HG02759 (cell line): Measurements from ENCODE around the gene TBCD.

ENCODE experiments used
- ATAC-seq: cut with Tn5 transposase; IDR thresholded peaks from one replicate; pipeline ENCODE4 v1.9.1; 2021; ENCODE audit warnings: mild to moderate bottlenecking, moderate library complexity; ENCODE audit not compliant: unreplicated experiment

The TBCD gene

DNA sequence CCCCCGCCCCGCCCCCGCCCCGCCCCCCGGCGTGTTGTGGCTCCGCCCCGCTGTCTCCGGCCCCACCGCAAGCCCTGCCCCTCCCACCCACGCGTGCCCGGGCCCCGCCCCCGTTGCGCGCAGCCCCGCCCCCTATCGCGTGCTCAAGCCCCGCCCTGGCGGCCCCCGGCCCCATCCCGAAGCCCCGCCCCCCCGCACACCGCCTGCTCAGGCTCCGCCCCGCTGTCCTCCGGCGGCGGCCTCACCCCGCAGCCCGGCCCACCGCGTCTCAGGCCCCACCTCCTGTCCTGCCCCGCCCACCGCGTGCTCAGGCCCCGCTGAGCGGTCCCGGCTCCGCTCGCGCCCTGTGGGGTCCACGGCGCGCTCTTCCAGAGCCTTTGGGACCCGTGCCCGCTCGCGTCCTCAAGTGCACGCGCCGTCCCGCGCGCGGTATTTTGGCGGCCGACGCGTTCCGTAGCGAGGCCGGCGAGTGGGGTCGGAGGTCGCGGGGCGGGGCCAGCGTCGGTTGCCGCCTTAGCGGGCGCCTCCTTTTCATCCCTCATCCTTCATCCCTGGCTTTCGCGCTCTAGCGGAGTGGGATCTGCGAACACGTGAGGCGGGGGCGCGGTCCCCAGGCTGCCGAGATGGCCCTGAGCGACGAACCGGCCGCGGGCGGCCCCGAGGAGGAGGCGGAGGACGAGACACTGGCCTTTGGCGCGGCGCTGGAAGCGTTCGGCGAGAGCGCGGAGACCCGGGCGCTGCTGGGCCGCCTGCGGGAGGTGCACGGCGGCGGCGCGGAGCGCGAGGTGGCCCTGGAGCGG, at the start of gene TBCD:
TSS of gene TBCD (plus strand) at position 495 of the 800 bp plus-strand sequence. CDS start at position 624, 129 bp downstream.
- peak; percentile 77 for ATAC-seq

DNA sequence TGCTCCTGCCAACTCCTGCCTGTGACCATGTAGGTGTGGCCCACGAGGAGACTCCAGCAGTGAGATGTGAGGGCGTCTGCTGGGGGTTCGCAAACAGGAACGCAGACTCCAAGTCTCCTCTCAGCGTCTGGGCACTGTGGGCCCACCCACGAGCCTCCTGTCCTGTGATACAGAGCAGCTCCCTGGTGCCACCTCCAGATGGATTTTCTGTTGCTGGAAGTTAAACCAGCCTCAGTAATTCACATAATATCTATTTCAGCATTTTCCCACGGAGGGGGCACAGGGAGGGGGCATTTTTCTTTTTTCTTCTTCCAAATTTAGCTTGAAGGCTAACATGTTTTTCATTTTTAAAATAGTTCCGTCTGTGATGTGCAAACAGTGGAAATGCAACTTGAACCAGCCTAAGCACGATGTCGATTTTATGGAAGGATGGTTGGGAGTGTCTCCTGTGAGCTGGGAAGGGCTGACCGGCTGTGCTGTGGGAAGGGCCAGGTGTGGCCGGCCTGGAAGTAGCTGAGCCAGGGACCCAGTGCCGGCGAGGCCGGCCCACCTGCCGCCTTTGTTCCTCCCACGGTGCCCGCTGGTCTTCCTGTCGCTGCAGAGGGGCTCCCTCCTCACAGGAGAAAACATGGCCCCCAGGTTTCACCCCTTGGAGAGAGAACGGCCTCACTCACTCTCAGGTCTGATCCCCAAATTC, 49.5 kb upstream of the TBCD start:
- no peak for ATAC-seq

DNA sequence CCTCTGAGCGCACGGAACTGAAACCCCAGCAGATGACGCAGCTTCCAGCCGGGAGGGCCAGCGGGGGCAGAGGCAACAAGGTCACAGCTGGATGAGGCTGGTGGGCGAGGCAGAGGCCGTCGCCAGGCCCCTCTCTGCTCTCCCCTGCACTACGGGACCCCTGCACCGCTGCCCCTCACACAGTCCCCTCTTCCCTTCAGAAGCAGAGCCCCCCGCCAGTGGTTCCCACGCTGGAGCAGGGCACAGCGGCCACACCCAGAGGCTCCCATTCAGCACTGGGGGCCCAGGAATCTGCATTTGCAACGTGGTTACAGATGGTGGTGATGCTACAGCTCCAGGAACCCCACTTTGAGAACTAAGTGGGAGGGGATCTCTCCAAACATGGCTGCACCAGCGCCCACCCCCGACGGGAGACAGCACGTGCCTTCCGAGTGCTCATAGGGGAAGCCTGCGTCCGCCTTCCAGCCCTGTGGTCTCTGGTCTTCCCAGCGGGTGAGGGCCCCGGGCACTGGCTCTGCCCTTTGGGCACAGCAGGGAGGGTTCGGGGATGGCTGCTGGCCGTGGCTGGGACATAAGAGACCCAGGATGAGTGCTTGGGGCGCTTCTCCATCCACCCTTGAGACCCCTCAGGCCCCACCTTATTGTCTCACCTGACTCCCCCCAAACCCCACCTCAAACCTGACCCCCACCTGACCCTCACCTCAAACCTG, 48.7 kb upstream of the TBCD start:
- ATAC-seq, result no peak

- ATAC-seq, result no peak
Observed at GRCh38 chr17:82703935-82704865, 47.7 kb upstream of the TBCD start.

GRCh38 chr17:82704886-82705285, 47.0 kb upstream of the TBCD start:
- ATAC-seq, result no peak

GRCh38 chr17:82705756-82706155, 46.1 kb upstream of the TBCD start:
- ATAC-seq, result no peak

DNA sequence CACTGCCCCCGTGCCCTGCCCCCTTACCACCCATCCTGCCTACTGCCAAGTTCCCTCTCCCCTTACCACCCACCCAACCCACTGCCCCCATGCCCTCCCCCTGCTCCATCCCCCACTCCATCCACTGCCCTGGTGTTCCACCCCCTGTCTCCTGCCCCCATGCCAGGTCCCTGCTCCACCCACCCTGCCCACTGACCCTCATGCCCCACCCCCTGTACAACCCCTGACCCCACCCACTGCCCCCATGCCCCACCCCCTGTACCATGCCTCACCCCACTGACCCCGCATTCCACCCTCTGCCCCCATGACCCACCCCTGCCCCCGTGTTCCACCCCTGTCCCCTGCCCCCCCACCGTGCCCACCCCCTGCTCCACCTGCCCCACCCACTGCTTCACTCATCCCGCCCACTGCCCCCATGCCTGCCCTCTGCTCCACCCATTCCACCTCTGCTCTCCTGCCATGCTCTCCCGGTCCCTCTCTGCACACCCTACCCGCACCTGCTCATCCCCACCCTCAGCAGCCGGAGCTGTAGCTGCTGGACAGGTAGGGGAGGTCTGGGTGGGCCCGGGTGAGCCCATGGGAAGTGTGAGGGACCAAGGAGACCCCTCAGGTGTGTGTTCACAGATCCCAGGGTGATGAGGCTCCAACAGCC, 42.7 kb upstream of the TBCD start:
- ATAC-seq, result no peak

- ATAC-seq, result no peak
Observed at GRCh38 chr17:82709676-82710498, 42.0 kb upstream of the TBCD start.

DNA sequence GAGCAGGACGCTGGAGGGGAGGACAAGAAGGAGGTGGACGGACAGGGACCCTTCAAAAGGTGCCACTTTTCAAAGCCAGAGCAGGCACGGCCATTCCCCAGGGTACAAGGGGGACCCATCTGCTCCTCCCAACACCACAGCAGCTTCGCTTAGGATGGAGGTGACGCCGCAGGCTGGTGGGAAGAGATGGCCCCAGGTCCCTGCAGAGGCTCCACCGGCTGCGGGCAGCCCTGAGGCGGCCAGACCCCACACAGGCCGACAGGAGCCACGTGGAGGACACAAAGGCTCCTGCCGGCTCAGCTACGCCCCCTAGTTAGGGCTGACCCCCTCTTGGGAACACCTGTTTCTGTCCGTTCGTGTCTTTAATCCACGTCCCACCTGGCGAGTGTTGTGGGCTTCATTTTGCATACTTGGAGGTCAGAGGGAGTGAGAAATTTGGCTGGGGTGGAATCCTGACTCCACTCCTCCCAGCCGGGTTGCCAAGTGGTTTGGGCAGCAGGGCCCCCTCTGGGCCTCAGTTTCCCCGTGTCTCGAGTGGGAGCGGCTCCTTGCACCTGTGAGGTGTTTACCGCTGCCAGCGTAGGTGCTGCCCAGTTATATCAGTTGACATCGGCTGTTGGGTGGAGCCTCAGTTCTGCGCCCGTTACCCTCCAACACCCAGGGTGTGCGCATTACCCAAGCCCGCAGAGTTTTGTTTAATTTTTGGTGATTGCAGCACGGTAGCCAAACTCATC, 41.2 kb upstream of the TBCD start:
- ATAC-seq, result no peak

DNA sequence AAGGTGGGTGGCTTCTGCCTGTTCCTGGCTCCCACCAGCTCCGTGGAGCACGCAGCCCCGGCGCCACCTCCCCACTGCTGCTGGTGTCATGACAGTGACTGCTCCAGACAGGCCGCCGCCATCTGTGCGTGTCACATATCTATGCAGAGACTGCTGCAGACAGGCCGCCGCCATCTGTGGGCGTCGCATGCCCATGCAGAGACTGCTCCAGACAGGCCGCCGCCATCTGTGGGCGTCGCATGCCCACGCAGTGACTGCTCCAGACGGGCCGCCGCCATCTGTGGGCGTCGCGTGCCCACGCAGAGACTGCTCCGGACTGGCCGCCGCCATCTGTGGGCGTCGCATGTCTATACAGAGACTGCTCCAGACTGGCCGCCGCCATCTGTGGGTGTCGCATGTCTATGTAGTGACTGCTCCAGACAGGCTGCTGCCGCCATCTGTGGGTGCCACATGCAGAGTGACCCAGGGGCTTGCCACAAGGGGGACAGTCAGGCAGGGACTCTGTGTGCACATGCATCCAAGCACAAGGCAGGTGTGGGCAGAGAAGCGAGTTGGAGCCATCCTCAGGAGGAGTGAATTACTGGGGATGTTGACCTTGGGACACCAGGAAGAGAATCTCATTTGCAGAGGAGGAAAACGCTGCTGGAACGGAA, 38.7 kb upstream of the TBCD start:
- ATAC-seq, result no peak

DNA sequence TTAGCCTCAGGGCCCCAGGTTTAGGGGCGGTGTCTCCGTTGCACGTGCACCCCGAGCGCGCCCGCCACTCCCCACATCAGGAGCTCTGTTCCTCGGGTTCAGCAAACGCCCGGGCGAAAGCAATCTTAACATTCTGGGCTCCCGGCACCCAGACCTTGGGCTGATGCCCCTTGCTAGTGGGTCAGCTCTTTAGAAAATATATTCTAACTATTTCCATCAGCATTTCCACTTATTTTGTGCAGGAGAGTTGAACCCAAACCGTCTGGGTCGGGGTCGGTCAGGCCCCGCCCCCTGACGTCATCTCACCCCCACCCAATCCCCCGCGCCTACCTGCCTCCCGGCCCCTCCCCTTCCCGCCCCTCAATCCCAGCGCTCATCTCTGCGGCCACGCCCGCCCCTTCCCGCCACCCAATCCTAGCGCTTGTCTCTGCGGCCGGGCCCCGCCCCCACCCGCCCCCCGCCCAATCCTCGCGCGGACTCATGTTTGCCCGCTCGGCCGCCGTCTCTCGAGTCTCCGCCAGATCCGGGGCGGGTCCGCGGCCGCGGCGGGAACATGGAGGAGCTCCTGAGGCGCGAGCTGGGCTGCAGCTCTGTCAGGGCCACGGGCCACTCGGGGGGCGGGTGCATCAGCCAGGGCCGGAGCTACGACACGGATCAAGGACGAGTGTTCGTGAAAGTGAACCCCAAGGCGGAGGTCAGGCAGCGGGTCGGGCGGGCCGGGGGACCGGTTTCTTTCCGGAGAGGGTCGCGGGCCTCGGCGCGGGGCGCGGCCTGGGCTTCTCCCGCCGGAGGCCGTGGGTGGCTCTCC, 35.5 kb upstream of the TBCD start, which contains the start of gene FN3KRP:
TSS of gene FN3KRP (plus strand) at position 504 of the 808 bp plus-strand sequence. CDS start at position 554, 50 bp downstream.
- peak; percentile 74 for ATAC-seq

DNA sequence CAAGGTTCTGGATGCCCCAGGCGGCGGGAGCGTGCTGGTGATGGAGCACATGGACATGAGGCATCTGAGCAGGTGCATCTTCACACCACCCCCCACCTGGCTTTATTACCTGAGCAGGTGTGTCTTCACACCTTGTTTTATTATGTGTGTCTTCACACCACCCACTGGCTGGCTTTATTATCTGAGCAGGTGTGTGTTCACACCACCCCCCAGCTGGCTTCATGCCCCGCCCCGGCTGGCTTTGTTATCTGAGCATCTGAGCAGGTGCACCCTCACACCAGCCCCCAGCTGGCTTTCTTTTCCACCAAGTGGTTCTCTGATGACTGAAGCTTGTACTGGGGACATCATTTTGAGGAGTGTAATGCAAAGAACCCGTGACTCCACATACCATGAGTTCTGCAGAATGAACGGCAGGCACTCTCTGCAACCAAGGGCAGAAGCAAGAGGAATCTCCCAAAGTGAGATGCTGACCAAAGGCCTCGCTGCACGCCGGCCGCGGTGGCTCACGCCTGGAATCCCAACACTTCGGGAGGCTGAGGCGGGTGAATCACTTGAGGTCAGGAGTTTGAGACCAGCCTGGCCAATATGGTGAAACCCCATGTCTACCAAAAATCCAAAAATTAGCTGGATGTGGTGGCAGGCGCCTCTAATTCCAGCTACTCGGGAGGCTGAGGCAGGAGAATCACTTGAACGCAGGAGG, 32.7 kb upstream of the TBCD start:
- ATAC-seq, result no peak

- no peak for ATAC-seq
Observed at GRCh38 chr17:82720204-82720603, 31.7 kb upstream of the TBCD start.

GRCh38 chr17:82722341-82723013, 29.4 kb upstream of the TBCD start:
- no peak for ATAC-seq

DNA sequence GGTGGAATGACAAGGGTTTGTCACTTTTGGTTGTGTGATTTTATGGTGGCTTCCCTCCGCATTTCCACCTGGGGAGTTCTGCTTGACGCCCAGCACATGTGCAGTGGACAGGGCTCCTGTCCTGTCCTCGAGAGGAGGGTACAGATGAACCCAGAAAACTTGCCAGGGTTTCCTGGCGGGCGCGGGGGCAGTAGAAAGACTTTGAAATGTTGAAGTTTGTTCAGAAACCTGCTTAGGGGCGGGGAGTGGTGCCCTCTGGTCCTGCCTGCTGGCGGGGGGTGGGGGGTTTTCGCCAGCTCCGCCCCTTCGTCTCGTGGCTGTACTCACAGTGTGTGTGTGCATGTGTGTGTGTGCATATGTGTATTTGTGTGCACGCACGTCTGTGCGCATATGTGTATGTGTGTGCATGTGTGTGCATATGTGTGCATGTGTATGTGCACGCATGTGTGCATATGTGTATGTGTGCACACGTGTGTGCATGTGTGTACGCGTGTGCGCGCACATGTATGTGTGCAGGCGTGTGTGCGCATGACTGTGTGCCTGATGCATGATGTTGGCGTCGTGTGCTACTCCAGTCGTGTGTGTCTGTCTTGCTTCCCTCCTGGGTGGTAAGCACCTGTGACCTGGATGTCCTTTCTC, 28.6 kb upstream of the TBCD start:
- no peak for ATAC-seq
